ENCODE data around the gene SSBP4.

Gene SSBP4

GRCh38 chr19:18435178-18435841 lies 16.1 kb downstream of the SSBP4 start:
- no peaks in the 10 kb centered on the region for H3K36me3 ChIP-seq (ENCODE audit: control insufficient read depth in 2 of 2, insufficient read depth in 2 of 2, low read length in 2 of 2)
- H3K4me3 ChIP-seq (ENCODE audit: low read length in 2 of 2), result no peak overlapping the region
- no peak overlapping the region for H3K27ac ChIP-seq (ENCODE audit: low read length)
- peaks cover 2 to 17% of the 10 kb centered on the region in 2 donors for H3K27me3 ChIP-seq (ENCODE audit: control insufficient read depth in 1 of 2, insufficient read depth in 2 of 2, low read length in 2 of 2)
- peaks cover 35% of the 10 kb centered on the region for H3K4me1 ChIP-seq (ENCODE audit: control insufficient read depth, insufficient read depth, low read length)
- no peaks in the 10 kb centered on the region for H3K9me3 ChIP-seq (ENCODE audit: control insufficient read depth in 2 of 2, low read length in 2 of 2)
- H3K9ac ChIP-seq (ENCODE audit: low read length in 2 of 2), result no peak overlapping the region

- peaks cover 35% of the 10 kb centered on the region for H3K4me1 ChIP-seq (ENCODE audit: control insufficient read depth, insufficient read depth, low read length)
Observed at GRCh38 chr19:18435842-18436670, 16.9 kb downstream of the SSBP4 start.

GRCh38 chr19:18436671-18437490 lies 17.7 kb downstream of the SSBP4 start:
- H3K36me3 ChIP-seq (ENCODE audit: control insufficient read depth in 2 of 2, insufficient read depth in 2 of 2, low read length in 2 of 2), result no peaks in the 10 kb centered on the region
- peaks cover 2 to 17% of the 10 kb centered on the region in 2 donors for H3K27me3 ChIP-seq (ENCODE audit: control insufficient read depth in 1 of 2, insufficient read depth in 2 of 2, low read length in 2 of 2)
- no peaks in the 10 kb centered on the region for H3K9me3 ChIP-seq (ENCODE audit: control insufficient read depth in 2 of 2, low read length in 2 of 2)
- peak overlapping the region; percentile 13 to 66 for H3K4me3 ChIP-seq (ENCODE audit: low read length in 2 of 2)
- H3K27ac ChIP-seq (ENCODE audit: low read length), result no peak overlapping the region
- peaks cover 35% of the 10 kb centered on the region for H3K4me1 ChIP-seq (ENCODE audit: control insufficient read depth, insufficient read depth, low read length)
- no peak overlapping the region for H3K9ac ChIP-seq (ENCODE audit: low read length in 2 of 2)

More at GRCh38 chr19:18435842-18436670, 16.9 kb downstream of the SSBP4 start:
- Histone ChIP-seq H3K36me3 (ENCODE audit: control insufficient read depth in 2 of 2, insufficient read depth in 2 of 2, low read length in 2 of 2) (no peaks in the 10 kb centered on the region), H3K9me3 (ENCODE audit: control insufficient read depth in 2 of 2, low read length in 2 of 2) (no peaks in the 10 kb centered on the region), H3K9ac (ENCODE audit: low read length in 2 of 2) (no peak overlapping the region), H3K4me3 (ENCODE audit: low read length in 2 of 2) (no peak overlapping the region), H3K27ac (ENCODE audit: low read length) (no peak overlapping the region), H3K27me3 (ENCODE audit: control insufficient read depth in 1 of 2, insufficient read depth in 2 of 2, low read length in 2 of 2) (peaks cover 2 to 17% of the 10 kb centered on the region in 2 donors)

DNA sequence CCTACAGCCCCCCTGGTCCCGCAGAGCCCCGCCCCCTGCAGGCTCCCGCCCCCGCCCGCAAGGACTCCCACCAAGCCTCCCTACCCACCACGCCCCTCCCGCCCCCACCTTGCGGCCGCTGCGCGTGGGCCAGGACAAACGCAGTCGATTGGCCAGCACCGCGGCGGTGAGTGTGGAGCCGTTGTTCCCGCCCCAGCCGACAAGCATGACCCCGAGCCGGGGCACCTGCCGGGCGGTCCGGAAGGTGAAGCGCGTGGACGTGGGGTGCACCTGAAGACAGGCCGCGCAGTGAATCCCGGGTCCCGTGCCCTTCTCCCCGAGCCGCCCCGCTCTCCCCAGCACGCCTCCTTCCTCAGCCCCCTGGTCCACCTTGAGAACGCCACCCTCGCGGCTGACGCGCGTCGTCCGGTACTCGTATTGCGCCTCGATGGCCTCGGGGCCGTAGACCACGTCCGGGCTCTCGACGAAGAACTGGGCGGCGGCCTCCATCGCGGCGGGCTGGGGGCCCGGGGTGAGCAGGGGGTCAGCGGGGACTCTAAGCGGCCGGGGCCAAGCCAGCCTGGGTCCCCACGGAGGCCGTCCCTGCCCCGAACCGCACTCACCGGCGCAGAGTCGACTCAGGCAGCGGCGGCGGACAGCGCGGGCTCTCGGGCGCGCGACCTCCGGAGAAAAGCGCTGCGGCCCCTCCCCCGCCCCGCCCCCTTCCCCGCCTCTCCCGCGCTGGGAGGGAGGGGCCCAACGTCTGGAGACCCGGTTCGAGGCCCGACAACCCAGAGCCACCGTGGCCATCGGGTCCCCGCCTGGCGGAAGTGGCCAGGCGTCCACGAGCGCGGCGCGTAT lies 18.5 kb downstream of the SSBP4 start, which contains the start of gene ISYNA1:
Gene ISYNA1 (minus strand): TSS at position 643 of the 840 bp plus-strand sequence. CDS start 154 bp downstream, at position 489.
- no peaks in the 10 kb centered on the region for H3K9me3 ChIP-seq (ENCODE audit: control insufficient read depth in 2 of 2, low read length in 2 of 2)
- no peak within 1 kb of the TSS for H3K9ac ChIP-seq (ENCODE audit: low read length in 2 of 2)
- no peaks in the 10 kb centered on the region for H3K36me3 ChIP-seq (ENCODE audit: control insufficient read depth in 2 of 2, insufficient read depth in 2 of 2, low read length in 2 of 2)
- peak within 1 kb of the TSS; percentile 43 to 69 for H3K4me3 ChIP-seq (ENCODE audit: low read length in 2 of 2)
- H3K4me1 ChIP-seq (ENCODE audit: control insufficient read depth, insufficient read depth, low read length), result peaks cover 34% of the 10 kb centered on the region
- peaks cover 2 to 17% of the 10 kb centered on the region in 2 donors for H3K27me3 ChIP-seq (ENCODE audit: control insufficient read depth in 1 of 2, insufficient read depth in 2 of 2, low read length in 2 of 2)
- no peak within 1 kb of the TSS for H3K27ac ChIP-seq (ENCODE audit: low read length)

DNA sequence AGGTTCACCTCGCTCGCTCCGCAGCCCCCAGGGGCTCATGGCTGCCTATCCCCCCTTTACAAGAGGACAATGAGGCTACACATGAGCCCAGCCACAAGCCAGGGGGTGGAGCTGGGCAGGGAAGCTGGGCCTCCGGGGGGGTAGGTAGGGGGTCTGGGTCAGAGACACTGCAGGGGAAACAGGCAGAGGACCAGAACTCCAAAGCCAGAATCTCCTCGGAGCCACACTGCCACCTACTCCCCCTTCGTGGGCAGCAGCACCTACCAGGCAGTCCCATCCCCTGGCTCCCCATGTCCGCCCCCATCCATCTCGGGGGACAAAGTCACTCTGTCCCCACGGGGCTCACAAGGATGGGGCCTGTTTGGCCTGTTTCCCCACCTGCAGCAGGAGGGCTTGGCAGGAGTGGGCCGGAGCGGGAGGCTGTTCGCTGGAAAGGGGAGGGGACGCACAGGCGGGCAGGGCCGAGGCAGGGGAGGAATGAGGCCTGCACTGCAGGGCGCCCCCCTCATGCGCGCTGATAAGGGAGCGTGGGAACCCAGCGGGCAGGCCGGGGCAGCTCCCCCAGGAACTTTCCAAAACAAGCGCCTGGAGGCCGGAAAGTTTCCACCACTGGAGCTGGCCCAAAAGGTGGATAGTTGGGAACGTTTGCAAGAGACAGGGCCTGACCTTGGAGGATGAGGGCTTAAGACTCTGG lies 19.3 kb downstream of the SSBP4 start:
- Histone ChIP-seq H3K9ac (ENCODE audit: low read length in 2 of 2) (no peak overlapping the region), H3K27ac (ENCODE audit: low read length) (no peak overlapping the region), H3K36me3 (ENCODE audit: control insufficient read depth in 2 of 2, insufficient read depth in 2 of 2, low read length in 2 of 2) (peaks cover under 1 to 2% of the 10 kb centered on the region in 2 donors), H3K27me3 (ENCODE audit: control insufficient read depth in 1 of 2, insufficient read depth in 2 of 2, low read length in 2 of 2) (peaks cover 2 to 17% of the 10 kb centered on the region in 2 donors), H3K4me3 (ENCODE audit: low read length in 2 of 2) (peak overlapping the region in 1 of 2 donors; percentile 64), H3K4me1 (ENCODE audit: control insufficient read depth, insufficient read depth, low read length) (peaks cover 27% of the 10 kb centered on the region), H3K9me3 (ENCODE audit: control insufficient read depth in 2 of 2, low read length in 2 of 2) (no peaks in the 10 kb centered on the region)

- H3K27me3 ChIP-seq (ENCODE audit: control insufficient read depth in 1 of 2, insufficient read depth in 2 of 2, low read length in 2 of 2), result peaks cover 2 to 15% of the 10 kb centered on the region in 2 donors
- H3K27ac ChIP-seq (ENCODE audit: low read length), result no peak overlapping the region
- H3K9ac ChIP-seq (ENCODE audit: low read length in 2 of 2), result no peak overlapping the region
- peaks cover 24% of the 10 kb centered on the region for H3K4me1 ChIP-seq (ENCODE audit: control insufficient read depth, insufficient read depth, low read length)
- H3K36me3 ChIP-seq (ENCODE audit: control insufficient read depth in 2 of 2, insufficient read depth in 2 of 2, low read length in 2 of 2), result peaks cover 2 to 10% of the 10 kb centered on the region in 2 donors
- H3K4me3 ChIP-seq (ENCODE audit: low read length in 2 of 2), result no peak overlapping the region
- no peaks in the 10 kb centered on the region for H3K9me3 ChIP-seq (ENCODE audit: control insufficient read depth in 2 of 2, low read length in 2 of 2)
Observed at GRCh38 chr19:18439025-18439909, 20.1 kb downstream of the SSBP4 start.

GRCh38 chr19:18439910-18440237 lies 20.7 kb downstream of the SSBP4 start:
- Histone ChIP-seq H3K36me3 (ENCODE audit: control insufficient read depth in 2 of 2, insufficient read depth in 2 of 2, low read length in 2 of 2) (peaks cover 4 to 16% of the 10 kb centered on the region in 2 donors), H3K27ac (ENCODE audit: low read length) (no peak overlapping the region), H3K27me3 (ENCODE audit: control insufficient read depth in 1 of 2, insufficient read depth in 2 of 2, low read length in 2 of 2) (peaks cover 2 to 13% of the 10 kb centered on the region in 2 donors), H3K4me3 (ENCODE audit: low read length in 2 of 2) (no peak overlapping the region), H3K9ac (ENCODE audit: low read length in 2 of 2) (no peak overlapping the region), H3K9me3 (ENCODE audit: control insufficient read depth in 2 of 2, low read length in 2 of 2) (no peaks in the 10 kb centered on the region), H3K4me1 (ENCODE audit: control insufficient read depth, insufficient read depth, low read length) (peaks cover 24% of the 10 kb centered on the region)

DNA sequence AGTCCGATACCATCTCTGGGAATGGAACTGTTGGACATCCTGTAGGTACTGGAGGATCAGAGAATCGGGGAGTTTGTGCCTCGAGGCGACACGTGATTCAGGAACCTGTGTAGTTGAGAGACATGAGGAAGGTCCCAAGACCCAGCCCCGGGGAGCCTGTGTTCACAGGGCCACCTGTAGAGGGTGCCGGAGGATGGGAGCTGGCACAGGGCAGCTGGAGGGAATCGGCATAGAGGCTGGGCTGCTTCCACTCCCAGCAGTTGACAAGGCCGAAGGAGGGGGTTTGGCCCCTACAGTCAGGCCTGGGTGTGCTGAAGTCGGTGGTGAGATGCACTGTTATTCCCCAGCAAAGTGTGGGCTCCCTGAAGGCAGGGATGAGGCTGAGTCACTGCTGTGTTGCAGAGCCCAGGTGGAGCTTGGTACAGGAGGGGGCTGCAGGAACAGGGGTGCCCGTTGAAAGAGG lies 21.2 kb downstream of the SSBP4 start:
- Histone ChIP-seq H3K4me3 (ENCODE audit: low read length in 2 of 2) (no peak overlapping the region), H3K9me3 (ENCODE audit: control insufficient read depth in 2 of 2, low read length in 2 of 2) (no peaks in the 10 kb centered on the region), H3K9ac (ENCODE audit: low read length in 2 of 2) (no peak overlapping the region), H3K36me3 (ENCODE audit: control insufficient read depth in 2 of 2, insufficient read depth in 2 of 2, low read length in 2 of 2) (peaks cover 4 to 19% of the 10 kb centered on the region in 2 donors), H3K4me1 (ENCODE audit: control insufficient read depth, insufficient read depth, low read length) (peaks cover 24% of the 10 kb centered on the region), H3K27me3 (ENCODE audit: control insufficient read depth in 1 of 2, insufficient read depth in 2 of 2, low read length in 2 of 2) (peaks cover 2 to 13% of the 10 kb centered on the region in 2 donors), H3K27ac (ENCODE audit: low read length) (no peak overlapping the region)

All from stomach smooth muscle (tissue), 2 donors.